GM23338 (cell line): ENCODE data around the gene LINGO1. TPM values are rescaled to one million over a fixed set of nuclear protein-coding genes. Genes with fewer than 3 reads are reported as not detected.

Experiments
- ATAC-seq: fragments of 200-7000 bp; cut with Tn5 transposase; 3 replicates; pipeline ENCODE4 v1.9.1; 2020
- DNase-seq: peaks from one replicate; pipeline ENCODE4 v3.0.0-alpha.2; 2015; ENCODE audit warnings: low spot score
- H2AFZ ChIP-seq: fragments of 200-600 bp; sonication (generic); 2 replicates; pipeline ENCODE4 v1.8.0; 2016; ENCODE audit warnings: antibody characterized with exemption, mild to moderate bottlenecking, moderate library complexity
- H3F3A ChIP-seq: fragments of 200-600 bp; sonication (generic); replicated peaks from 2 replicates; pipeline ENCODE4 v1.8.0; 2017; ENCODE audit warnings: antibody characterized with exemption, mixed run types, low read depth
- H3K27ac ChIP-seq: fragments of 200-600 bp; sonication (generic); 2 replicates; pipeline ENCODE4 v1.6.1; 2016; ENCODE audit warnings: low read depth
- H3K27me3 ChIP-seq: fragments of 200-600 bp; sonication (generic); 2 replicates; pipeline ENCODE4 v1.8.0; 2016; ENCODE audit warnings: mild to moderate bottlenecking, mixed run types, moderate library complexity; ENCODE audit not compliant: insufficient read depth
- H3K36me3 ChIP-seq: fragments of 200-600 bp; sonication (generic); 2 replicates; pipeline ENCODE4 v1.8.0; 2016; ENCODE audit warnings: mild to moderate bottlenecking; ENCODE audit not compliant: insufficient read depth
- H3K4me1 ChIP-seq: fragments of 200-600 bp; sonication (generic); 2 replicates; pipeline ENCODE4 v1.8.0; 2016; ENCODE audit warnings: mild to moderate bottlenecking, moderate library complexity; ENCODE audit not compliant: insufficient read depth
- H3K4me2 ChIP-seq: fragments of 200-600 bp; sonication (generic); 2 replicates; pipeline ENCODE4 v1.7.1; 2017; ENCODE audit warnings: mixed run types
- H3K4me3 ChIP-seq: fragments of 200-600 bp; sonication (generic); 2 replicates; pipeline ENCODE4 v1.6.1; 2016; ENCODE audit warnings: mixed run types
- H3K79me2 ChIP-seq: fragments of 200-600 bp; sonication (generic); replicated peaks from 2 replicates; pipeline ENCODE4 v1.8.0; 2017; ENCODE audit warnings: mild to moderate bottlenecking; ENCODE audit not compliant: insufficient read depth
- H3K9me2 ChIP-seq: fragments of 200-600 bp; sonication (generic); 2 replicates; pipeline ENCODE4 v1.8.0; 2017; ENCODE audit not compliant: insufficient read depth
- H4K20me1 ChIP-seq: fragments of 200-600 bp; sonication (generic); replicated peaks from 2 replicates; pipeline ENCODE4 v1.8.0; 2017; ENCODE audit warnings: mild to moderate bottlenecking; ENCODE audit not compliant: insufficient read depth
- H3K27ac Mint-ChIP-seq: 2 replicates; pipeline ENCODE4 v1.8.0; 2020; ENCODE audit warnings: inconsistent platforms, mild to moderate bottlenecking, moderate library complexity, mixed read lengths
- H3K27me3 Mint-ChIP-seq: 3 replicates; pipeline ENCODE4 v1.8.0; 2022; ENCODE audit warnings: low read depth, mild to moderate bottlenecking, moderate library complexity, mixed read lengths, inconsistent platforms; ENCODE audit not compliant: insufficient read depth, poor library complexity
- H3K36me3 Mint-ChIP-seq: 3 replicates; pipeline ENCODE4 v1.8.0; 2021; ENCODE audit warnings: low read depth, mild to moderate bottlenecking, inconsistent platforms, moderate library complexity, mixed read lengths
- H3K4me1 Mint-ChIP-seq: 3 replicates; pipeline ENCODE4 v1.8.0; 2020; ENCODE audit warnings: mild to moderate bottlenecking, inconsistent platforms, mixed read lengths
- H3K4me3 Mint-ChIP-seq: 3 replicates; pipeline ENCODE4 v1.8.0; 2021; ENCODE audit warnings: moderate library complexity, mild to moderate bottlenecking, inconsistent platforms, mixed read lengths
- H3K9me3 Mint-ChIP-seq: 3 replicates; pipeline ENCODE4 v1.8.0; 2020; ENCODE audit warnings: moderate library complexity, mild to moderate bottlenecking, inconsistent platforms, mixed read lengths
- CTCF ChIP-seq, 2 experiments: fragments of 200-600 bp in 1 of 2; sonication (generic) in 1 of 2; conservative IDR thresholded peaks; 2 replicates each; pipeline versions ENCODE4 v1.5.1 to v1.6.1; 2016 to 2017; ENCODE audit warnings: antibody characterized with exemption in 2 of 2, low read depth in 2 of 2, mild to moderate bottlenecking in 2 of 2, moderate library complexity in 1 of 2
- EZH2 ChIP-seq: fragments of 200-600 bp; sonication (generic); IDR thresholded peaks from one replicate; pipeline ENCODE4 v1.8.0; 2017; ENCODE audit warnings: antibody characterized with exemption, mild to moderate bottlenecking, low read depth; ENCODE audit not compliant: unreplicated experiment
- EZH2phosphoT487 ChIP-seq: fragments of 200-600 bp; sonication (generic); IDR thresholded peaks from one replicate; pipeline ENCODE4 v1.8.1; 2018; ENCODE audit warnings: antibody characterized with exemption; ENCODE audit not compliant: unreplicated experiment
- JUNB ChIP-seq: IDR thresholded peaks from one replicate; pipeline ENCODE4 v1.6.1; 2016; ENCODE audit warnings: antibody characterized with exemption; ENCODE audit not compliant: unreplicated experiment
- ZNF331 ChIP-seq: fragments of 250-450 bp; sonication (Bioruptor Pico); IDR thresholded peaks from 2 replicates; pipeline ENCODE4 v1.5.0; 2020; ENCODE audit warnings: low read depth, mild to moderate bottlenecking, moderate library complexity
- ZNF462 ChIP-seq: fragments of 250-450 bp; sonication (Bioruptor Pico); IDR thresholded peaks from 2 replicates; pipeline ENCODE4 v1.5.0; 2020; ENCODE audit warnings: mild to moderate bottlenecking, moderate library complexity
- polyA plus RNA-seq: library from polyadenylated mRNA; unstranded; fragments of >200 nt; fragmentation: Nextera tagmentation; extraction: Ambion mirVana; gene quantifications from 2 replicates; pipeline ENCODE4 v1.2.1, GENCODE V29; 2016
- total RNA-seq: library from RNA; depleted of rRNA; stranded (reverse); fragments of >200 nt; shearing (Covaris generic); gene quantifications from 2 replicates; pipeline ENCODE4 v1.2.3, GENCODE V29; 2014

LINGO1 gene
- total and polyA plus RNA-seq, 2 experiments from 2014 or later, result 16.9 to 63.1 TPM

DNA sequence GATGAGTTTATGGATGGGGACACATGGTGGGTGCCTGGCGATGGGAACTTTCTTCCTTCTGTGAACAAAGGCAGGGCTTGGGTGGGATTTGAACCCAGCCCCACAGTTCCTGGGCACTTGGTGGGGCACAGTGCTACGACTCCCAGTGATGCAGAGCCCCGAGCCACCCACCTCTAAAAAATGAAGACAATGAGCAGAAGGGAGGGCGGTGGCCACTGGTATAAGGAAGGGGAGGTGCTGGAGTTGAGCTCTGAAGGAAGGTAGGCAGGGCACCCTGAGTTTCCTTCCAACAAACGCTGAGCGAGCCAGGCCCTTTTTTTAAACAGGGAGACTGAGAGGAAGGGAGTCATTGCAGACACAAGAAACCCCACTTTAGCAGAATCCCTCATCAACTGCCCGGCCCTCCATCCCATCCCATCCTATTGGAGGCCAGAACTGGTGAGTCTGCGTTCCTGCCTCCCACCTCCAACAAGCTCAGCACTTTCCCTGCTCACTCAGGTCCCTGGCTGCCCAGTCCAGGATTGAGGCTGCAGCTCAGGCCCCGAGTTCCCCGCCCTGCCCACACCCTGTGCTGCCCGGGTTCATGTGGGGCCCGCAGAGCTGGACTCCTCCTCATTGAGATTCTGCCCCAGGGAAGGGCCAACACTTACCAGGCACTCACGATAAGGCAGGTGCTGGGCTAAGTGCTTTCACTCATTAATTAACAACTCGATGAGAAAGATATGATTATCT lies 57.3 kb downstream of the LINGO1 start (continued):
- TF ChIP-seq CTCF (conservative IDR thresholded peaks at IDR 0.05; ENCODE audit: low read depth in 2 of 2) (no peak), JUNB (no peak), ZNF462 (CRISPR knock-in tag) (no peak), EZH2phosphoT487 (no peak), ZNF331 (CRISPR knock-in tag) (no peak)

DNA sequence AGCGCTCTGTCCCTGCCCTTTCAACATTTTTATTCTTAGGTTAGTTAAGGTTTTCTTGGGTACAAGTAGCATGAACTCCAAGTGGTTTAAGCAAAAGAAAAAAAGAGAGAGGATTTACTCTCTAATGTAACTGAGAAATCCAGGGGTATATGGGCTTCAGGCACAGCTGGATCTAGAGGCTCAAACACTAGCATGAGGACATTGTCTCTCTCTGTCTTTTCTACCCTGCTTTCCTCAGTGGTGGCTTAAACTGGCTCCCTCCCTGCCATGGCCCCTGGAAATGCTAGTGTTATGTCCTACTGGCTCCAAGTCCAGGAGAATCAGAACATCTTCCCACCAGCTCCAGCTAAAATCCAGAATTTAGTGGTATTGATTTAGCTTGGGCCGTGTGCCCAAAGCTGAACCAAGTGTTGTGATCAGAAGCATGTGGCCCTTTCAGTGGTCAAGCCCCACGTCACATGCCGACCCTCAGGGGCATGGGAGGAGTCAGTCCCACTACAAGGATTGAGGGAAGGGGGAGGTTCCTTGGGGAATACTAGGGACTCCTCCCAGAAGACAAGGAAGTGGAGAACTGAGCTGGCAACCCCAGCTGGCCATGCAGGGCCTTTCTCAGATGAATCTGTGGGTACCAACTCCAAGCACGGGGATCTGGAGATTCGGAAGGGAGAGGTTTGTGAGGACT lies 58.0 kb downstream of the LINGO1 start:
- Mint-ChIP-seq H3K36me3 (no peaks in the 10 kb centered on the region), H3K4me1 (peaks cover 13% of the 10 kb centered on the region), H3K27me3 (peaks cover 17% of the 10 kb centered on the region), H3K9me3 (no peaks in the 10 kb centered on the region), H3K4me3 (no peak overlapping the region), H3K27ac (no peak overlapping the region)
- Histone ChIP-seq H3K4me1 (peaks cover 6% of the 10 kb centered on the region; the same call in 1 of the 2 replicates), H3K4me3 (no peak overlapping the region), H2AFZ (no peak overlapping the region), H3K36me3 (no peaks in the 10 kb centered on the region), H3K9me2 (no peaks in the 10 kb centered on the region), H3K79me2 (no peaks in the 10 kb centered on the region), H3K4me2 (no peak overlapping the region), H3K27ac (no peak overlapping the region), H3K27me3 (no peaks in the 10 kb centered on the region), H3F3A (no peaks in the 10 kb centered on the region), H4K20me1 (no peaks in the 10 kb centered on the region)
- ATAC-seq (no peak), DNase-seq (no peak)
- TF ChIP-seq ZNF331 (CRISPR knock-in tag) (no peak), EZH2 (no peak)
